ENCODE results near the gene CDC16. TPM values are rescaled to one million over a fixed set of nuclear protein-coding genes. Genes with fewer than 3 reads are reported as not detected.
"Not testable (repeated sequence)": the region's sequence is repeated elsewhere in the genome, so short reads cannot be mapped to it uniquely, and the experiment has no call there.

CDC16 gene
- total RNA-seq, 1 donor from 2014 or later = 109 TPM

- peaks cover 47% of the 10 kb centered on the region for H3K36me3 Mint-ChIP-seq
Measured at GRCh38 chr13:114244637-114245036, 9.9 kb downstream of the CDC16 start.

GRCh38 chr13:114248011-114248410, 13.3 kb downstream of the CDC16 start:
- no peaks in the 10 kb centered on the region for H3K9me3 Mint-ChIP-seq
- H3K4me3 Mint-ChIP-seq = no peak overlapping the region
- no peak for TF ChIP-seq CTCF (IDR thresholded peaks at IDR 0.05; ENCODE audit: unreplicated experiment)
- H3K36me3 Mint-ChIP-seq = peaks cover 48% of the 10 kb centered on the region
- DNase-seq (ENCODE audit: low spot score in 2 of 2, unreplicated experiment in 2 of 2) = no peak
- H3K27me3 Mint-ChIP-seq (ENCODE audit: low read depth) = no peaks in the 10 kb centered on the region
- H3K4me1 Mint-ChIP-seq = no peaks in the 10 kb centered on the region
- no peak overlapping the region for H3K27ac Mint-ChIP-seq

More at GRCh38 chr13:114244637-114245036, 9.9 kb downstream of the CDC16 start:
- Mint-ChIP-seq H3K9me3 (no peaks in the 10 kb centered on the region), H3K27ac (no peak overlapping the region), H3K27me3 (ENCODE audit: low read depth) (no peaks in the 10 kb centered on the region), H3K4me1 (no peaks in the 10 kb centered on the region), H3K4me3 (no peak overlapping the region)
- no peak for TF ChIP-seq CTCF (IDR thresholded peaks at IDR 0.05; ENCODE audit: unreplicated experiment)
- no peak for DNase-seq (ENCODE audit: low spot score in 2 of 2, unreplicated experiment in 2 of 2)

- Mint-ChIP-seq H3K4me3 (no peak overlapping the region), H3K36me3 (peaks cover 46% of the 10 kb centered on the region), H3K9me3 (no peaks in the 10 kb centered on the region), H3K4me1 (no peaks in the 10 kb centered on the region), H3K27me3 (ENCODE audit: low read depth) (no peaks in the 10 kb centered on the region), H3K27ac (no peak overlapping the region)
- no peak for DNase-seq (ENCODE audit: low spot score in 2 of 2, unreplicated experiment in 2 of 2)
- no peak for TF ChIP-seq CTCF (IDR thresholded peaks at IDR 0.05; ENCODE audit: unreplicated experiment)
Measured at GRCh38 chr13:114249077-114249476, 14.4 kb downstream of the CDC16 start.

GRCh38 chr13:114251639-114252440, 17.1 kb downstream of the CDC16 start:
- H3K36me3 Mint-ChIP-seq = peaks cover 50% of the 10 kb centered on the region
- not testable (repeated sequence) for H3K4me1 Mint-ChIP-seq, H3K27ac Mint-ChIP-seq

GRCh38 chr13:114256547-114256946, 21.9 kb downstream of the CDC16 start:
- no peak overlapping the region for H3K4me3 Mint-ChIP-seq
- no peak for TF ChIP-seq CTCF (IDR thresholded peaks at IDR 0.05; ENCODE audit: unreplicated experiment)
- H3K4me1 Mint-ChIP-seq = no peaks in the 10 kb centered on the region
- no peaks in the 10 kb centered on the region for H3K27me3 Mint-ChIP-seq (ENCODE audit: low read depth)
- no peak for DNase-seq (ENCODE audit: low spot score in 2 of 2, unreplicated experiment in 2 of 2)
- H3K27ac Mint-ChIP-seq = no peak overlapping the region
- H3K9me3 Mint-ChIP-seq = no peaks in the 10 kb centered on the region
- peaks cover 54% of the 10 kb centered on the region for H3K36me3 Mint-ChIP-seq

More at GRCh38 chr13:114251639-114252440, 17.1 kb downstream of the CDC16 start:
- H3K4me3 Mint-ChIP-seq; DNase-seq (ENCODE audit: low spot score in 2 of 2, unreplicated experiment in 2 of 2); H3K9me3 Mint-ChIP-seq; H3K27me3 Mint-ChIP-seq (ENCODE audit: low read depth): not testable (repeated sequence)

GRCh38 chr13:114257014-114257413, 22.3 kb downstream of the CDC16 start:
- Mint-ChIP-seq H3K36me3 (peaks cover 55% of the 10 kb centered on the region), H3K9me3 (no peaks in the 10 kb centered on the region), H3K4me3 (no peak overlapping the region), H3K27ac (no peak overlapping the region), H3K27me3 (ENCODE audit: low read depth) (no peaks in the 10 kb centered on the region), H3K4me1 (no peaks in the 10 kb centered on the region)
- DNase-seq (ENCODE audit: low spot score in 2 of 2, unreplicated experiment in 2 of 2) = no peak
- no peak for TF ChIP-seq CTCF (IDR thresholded peaks at IDR 0.05; ENCODE audit: unreplicated experiment)
